22Rv1 (cell line): ENCODE results near the gene FHOD3.

Experiments used
- H3K27ac ChIP-seq: fragments of 450-650 bp; 2 replicates; pipeline ENCODE4 v1.5.1; 2017
- CTCF ChIP-seq: fragments of 450-650 bp; IDR thresholded peaks from 2 replicates; pipeline ENCODE4 v1.5.1; 2017; ENCODE audit warnings: mild to moderate bottlenecking
- ZFX ChIP-seq: fragments of 450-650 bp; IDR thresholded peaks from 2 replicates; pipeline ENCODE4 v1.6.1; 2017; ENCODE audit warnings: antibody characterized with exemption, borderline replicate concordance

The FHOD3 gene

DNA sequence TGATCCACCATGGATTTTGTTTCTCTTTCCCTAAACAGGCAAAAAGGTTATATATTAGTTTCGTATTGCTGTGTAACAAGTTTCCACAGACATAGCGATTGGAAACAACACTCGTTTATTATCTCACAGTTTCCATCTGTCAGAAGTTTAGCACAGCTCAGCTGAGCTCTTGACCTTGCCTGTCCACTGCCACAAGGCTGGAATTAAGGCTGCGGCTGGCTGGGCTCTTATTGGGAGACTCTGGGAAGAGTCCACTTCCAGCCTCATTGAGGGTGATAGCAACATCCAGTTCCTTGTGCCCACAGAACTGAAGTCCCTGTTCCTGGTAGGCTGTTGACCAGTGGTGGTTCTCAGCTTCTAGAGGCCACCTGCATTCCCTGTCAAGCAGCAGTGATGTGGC is 410.9 kb downstream of the FHOD3 start:
- TF ChIP-seq CTCF: no peak
- no peak for TF ChIP-seq ZFX
- no peak overlapping the region for H3K27ac ChIP-seq

- no peak overlapping the region for H3K27ac ChIP-seq
- TF ChIP-seq CTCF (no peak), ZFX (no peak)
These were observed 411.8 kb downstream of the FHOD3 start for GRCh38 chr18:36709315-36709714.

GRCh38 chr18:36711014-36711725 is 413.7 kb downstream of the FHOD3 start:
- H3K27ac ChIP-seq: no peak overlapping the region
- no peak for TF ChIP-seq ZFX
- no peak for TF ChIP-seq CTCF

GRCh38 chr18:36711813-36712444 is 414.4 kb downstream of the FHOD3 start:
- TF ChIP-seq ZFX (no peak), CTCF (no peak)
- H3K27ac ChIP-seq: no peak overlapping the region

GRCh38 chr18:36714476-36714875 is 417.0 kb downstream of the FHOD3 start:
- TF ChIP-seq ZFX (no peak), CTCF (no peak)
- H3K27ac ChIP-seq: no peak overlapping the region

GRCh38 chr18:36717422-36718110 is 420.1 kb downstream of the FHOD3 start:
- TF ChIP-seq CTCF (no peak), ZFX (no peak)
- H3K27ac ChIP-seq: no peak overlapping the region
